Lower leg skin (tissue), 4 donors: ENCODE data around the gene DNAH6. TPM values are rescaled to one million over a fixed set of nuclear protein-coding genes. Genes with fewer than 3 reads are reported as not detected.
"Not testable (repeated sequence)": the region's sequence is repeated elsewhere in the genome, so short reads cannot be mapped to it uniquely, and the experiment has no call there.

Experiments
- DNase-seq, 2 donors: peaks; one replicate each; pipeline ENCODE4 v3.0.0-alpha.2; 2019; ENCODE audit warnings: low spot score in 2 of 2
- H3K4me3 ChIP-seq: fragments of 200-600 bp; sonication (generic); 2 replicates; pipeline ENCODE4 v1.5.1; 2017; ENCODE audit warnings: mild to moderate bottlenecking, low read depth; ENCODE audit not compliant: poor library complexity, severe bottlenecking
- POLR2A ChIP-seq, 2 donors: fragments of 450-650 bp; IDR thresholded peaks; one replicate each; pipeline ENCODE4 v1.6.1; 2016 to 2017; ENCODE audit warnings: antibody characterized with exemption in 2 of 2, mild to moderate bottlenecking in 1 of 2, moderate library complexity in 1 of 2
- WGBS, 2 donors: methylation state at CpG; one replicate each; pipeline ENCODE4 v1.1.5; 2018; 5-methylcytosine and 5-hydroxymethylcytosine counted together
- intact Hi-C: fragments of 100-400 bp; cut with DNase I; formaldehyde crosslinking; loops from one replicate; pipeline ENCODE4 v1.15.0; 2023; ENCODE audit warnings: low total_unique reads
- total RNA-seq, 4 donors: library from RNA; depleted of rRNA; stranded (reverse); fragments of >200 nt; gene quantifications; one replicate each; pipeline ENCODE4 v1.1.0, GENCODE V29; 2016
- TF ChIP-seq, protein P1 (sequence below), 3 donors: fragments of 450-650 bp; IDR thresholded peaks; one replicate each; pipeline ENCODE4 v1.5.1; 2016; ENCODE audit warnings: antibody characterized with exemption in 3 of 3, mild to moderate bottlenecking in 3 of 3, moderate library complexity in 2 of 3

The DNAH6 gene
- total RNA-seq, 4 donors from 2014 or later = 0.02 to 0.72 (median 0.25) TPM

DNA sequence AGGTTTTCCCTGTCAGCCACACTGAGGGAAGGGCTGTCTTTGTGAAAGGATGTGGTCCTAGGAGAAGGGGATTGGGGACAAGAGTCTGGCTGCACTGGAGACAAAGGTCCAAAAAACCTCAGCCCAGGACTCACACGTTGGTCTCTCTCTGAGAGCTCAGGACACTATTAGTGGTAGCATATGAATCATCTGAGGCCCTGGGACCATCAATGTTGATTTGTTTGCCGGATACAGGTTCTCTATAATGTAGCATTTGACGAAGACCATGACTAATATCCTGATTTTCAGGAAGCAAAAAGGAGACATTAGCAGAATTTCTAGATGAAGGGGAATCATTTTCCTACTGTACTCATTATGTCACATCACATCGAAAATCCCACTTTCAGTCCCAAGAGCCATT, 22.2 kb upstream of the DNAH6 start:
- DNase-seq = no peak
- TF ChIP-seq, protein P1, sequence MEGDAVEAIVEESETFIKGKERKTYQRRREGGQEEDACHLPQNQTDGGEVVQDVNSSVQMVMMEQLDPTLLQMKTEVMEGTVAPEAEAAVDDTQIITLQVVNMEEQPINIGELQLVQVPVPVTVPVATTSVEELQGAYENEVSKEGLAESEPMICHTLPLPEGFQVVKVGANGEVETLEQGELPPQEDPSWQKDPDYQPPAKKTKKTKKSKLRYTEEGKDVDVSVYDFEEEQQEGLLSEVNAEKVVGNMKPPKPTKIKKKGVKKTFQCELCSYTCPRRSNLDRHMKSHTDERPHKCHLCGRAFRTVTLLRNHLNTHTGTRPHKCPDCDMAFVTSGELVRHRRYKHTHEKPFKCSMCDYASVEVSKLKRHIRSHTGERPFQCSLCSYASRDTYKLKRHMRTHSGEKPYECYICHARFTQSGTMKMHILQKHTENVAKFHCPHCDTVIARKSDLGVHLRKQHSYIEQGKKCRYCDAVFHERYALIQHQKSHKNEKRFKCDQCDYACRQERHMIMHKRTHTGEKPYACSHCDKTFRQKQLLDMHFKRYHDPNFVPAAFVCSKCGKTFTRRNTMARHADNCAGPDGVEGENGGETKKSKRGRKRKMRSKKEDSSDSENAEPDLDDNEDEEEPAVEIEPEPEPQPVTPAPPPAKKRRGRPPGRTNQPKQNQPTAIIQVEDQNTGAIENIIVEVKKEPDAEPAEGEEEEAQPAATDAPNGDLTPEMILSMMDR (IDR thresholded peaks at IDR 0.05) = no peak
- H3K4me3 ChIP-seq = no peak overlapping the region
- intact Hi-C loops = loop anchor here (5.0 to 10.0 kb wide), 2 partner anchors 391 to 723 kb away; partner anchors contain the start of gene TRABD2A
- 65 to 80% methylated on average over 4 of the region's 4 CpGs for WGBS, 2 donors

- intact Hi-C loops = loop anchor here (10.0 kb wide), 1 partner anchor 389 kb away; the partner anchor contains the start of gene TRABD2A
- TF ChIP-seq POLR2A (IDR thresholded peaks at IDR 0.05) = no peak
- TF ChIP-seq, protein P1 (IDR thresholded peaks at IDR 0.05) = no peak
- no peak for DNase-seq
These were observed 20.7 kb upstream of the DNAH6 start for GRCh38 chr2:84495539-84496146.

DNA sequence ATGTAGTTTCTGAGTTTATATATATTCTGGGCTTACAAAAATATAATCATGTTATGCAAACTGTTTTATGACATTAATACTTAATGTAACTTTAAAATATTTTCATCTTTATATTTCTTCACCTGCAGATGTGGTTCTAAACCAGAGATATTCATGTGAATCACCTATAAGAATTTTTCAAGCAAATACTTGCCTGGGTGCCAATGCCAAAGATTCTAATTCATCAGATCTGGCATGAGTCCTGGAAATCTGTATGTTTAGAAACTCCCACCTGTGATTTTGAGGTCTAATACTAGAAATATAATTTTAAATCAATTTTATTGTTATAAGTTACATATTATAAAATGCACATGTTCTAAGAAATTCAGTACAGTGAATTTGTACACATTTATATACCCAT, 19.9 kb upstream of the DNAH6 start:
- no peak for DNase-seq
- H3K4me3 ChIP-seq = no peak overlapping the region
- TF ChIP-seq, protein P1 (IDR thresholded peaks at IDR 0.05) = no peak
- no peak for TF ChIP-seq POLR2A (IDR thresholded peaks at IDR 0.05)
- intact Hi-C loops = loop anchor here (10.0 kb wide), 1 partner anchor 388 kb away; the partner anchor contains the start of gene TRABD2A

More at GRCh38 chr2:84495539-84496146, 20.7 kb upstream of the DNAH6 start:
- no peak overlapping the region for H3K4me3 ChIP-seq
- 24 to 26% methylated on average over 8 of the region's 8 CpGs for WGBS, 2 donors

- H3K4me3 ChIP-seq = no peak overlapping the region
- DNase-seq = no peak
- intact Hi-C loops = loop anchor here (10.0 kb wide), 1 partner anchor 388 kb away; the partner anchor contains the start of gene TRABD2A
- WGBS, 2 donors = 86 to 92% methylated on average over 3 of the region's 3 CpGs
- TF ChIP-seq POLR2A (IDR thresholded peaks at IDR 0.05) = no peak
- TF ChIP-seq, protein P1 (IDR thresholded peaks at IDR 0.05) = no peak
These were observed 19.0 kb upstream of the DNAH6 start for GRCh38 chr2:84497285-84497684.

DNA sequence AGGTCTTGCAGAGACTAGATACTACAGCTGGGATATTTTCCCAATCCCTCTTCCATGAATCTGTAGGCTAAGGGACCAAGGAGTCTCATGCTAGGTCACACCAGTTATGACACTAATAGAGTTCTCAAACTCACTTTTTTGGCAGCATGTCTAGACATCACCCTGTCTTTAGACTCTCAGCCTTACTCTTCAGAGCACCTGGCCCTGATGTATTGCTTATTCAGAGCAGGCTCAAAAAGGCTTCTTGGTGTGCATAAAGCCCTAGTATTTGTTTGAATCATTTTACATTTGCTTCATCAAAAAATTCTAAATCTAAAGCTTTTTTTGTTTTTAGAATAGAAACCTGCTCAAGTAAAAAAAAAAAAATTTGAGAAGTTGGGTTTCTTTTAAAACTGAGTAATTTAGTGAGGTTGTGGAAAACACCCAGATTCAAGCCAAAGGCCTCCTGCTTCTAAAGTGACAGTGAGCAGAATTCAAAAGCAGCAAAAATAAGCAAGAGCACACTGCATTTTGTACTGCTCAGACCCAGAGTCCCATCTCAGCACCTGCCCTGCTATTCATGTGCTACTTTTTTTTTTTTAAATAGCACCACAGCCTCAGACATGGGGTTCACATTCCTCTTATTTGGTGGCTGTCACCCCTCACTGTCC, 18.0 kb upstream of the DNAH6 start:
- no peak for TF ChIP-seq POLR2A (IDR thresholded peaks at IDR 0.05)
- TF ChIP-seq, protein P1 (IDR thresholded peaks at IDR 0.05) = no peak
- H3K4me3 ChIP-seq = no peak overlapping the region
- intact Hi-C loops = loop anchor here (10.0 kb wide), 1 partner anchor 387 kb away; the partner anchor contains the start of gene TRABD2A
- no peak for DNase-seq

DNA sequence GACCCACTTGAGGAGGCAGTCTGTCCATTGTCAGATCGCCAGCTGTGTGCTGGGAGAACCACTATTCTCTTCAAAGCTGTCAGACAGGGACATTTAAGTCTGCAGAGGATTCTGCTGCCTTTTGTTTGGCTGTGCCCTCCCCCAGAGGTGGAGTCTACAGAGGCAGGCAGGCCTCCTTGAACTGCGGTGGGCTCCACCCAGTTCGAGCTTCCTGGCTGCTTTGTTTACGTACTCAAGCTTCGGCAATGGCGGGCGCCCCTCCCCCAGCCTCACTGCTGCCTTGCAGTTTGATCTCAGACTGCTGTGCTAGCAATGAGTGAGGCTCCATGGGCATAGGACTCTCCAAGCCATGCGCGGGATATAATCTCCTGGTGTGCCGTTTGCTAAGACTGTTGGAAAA, 5.3 kb upstream of the DNAH6 start:
- H3K4me3 ChIP-seq, DNase-seq, intact Hi-C loops: not testable (repeated sequence)
- WGBS, 2 donors = 91 to 95% methylated on average over 10 of the region's 10 CpGs
